ENCODE measurements around the gene CHTF18.
"Not testable (repeated sequence)": the region's sequence is repeated elsewhere in the genome, so short reads cannot be mapped to it uniquely, and the experiment has no call there.

The CHTF18 gene

DNA sequence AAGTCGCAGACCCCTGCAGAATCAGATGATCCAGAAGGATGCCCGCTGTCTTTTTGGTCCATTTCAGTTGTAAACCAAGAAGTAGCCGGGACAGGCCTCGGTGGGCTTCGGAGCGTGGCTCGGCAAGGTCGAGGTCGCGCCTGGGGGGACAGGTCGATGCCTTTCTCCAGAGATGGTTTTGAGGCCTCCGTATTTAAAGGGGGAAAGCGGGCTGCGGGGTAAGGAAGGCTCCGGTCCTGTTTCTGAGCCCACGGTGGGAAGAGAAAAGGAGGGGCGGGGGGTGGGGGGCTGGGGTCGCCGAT lies 19.6 kb downstream of the CHTF18 start:
- no peak for DNase-seq (ENCODE audit: low spot score)

- peak; percentile 80 for DNase-seq (ENCODE audit: low spot score)
Observed at GRCh38 chr16:813204-813915, 24.9 kb downstream of the CHTF18 start.

- DNase-seq (ENCODE audit: low spot score), result no peak
Observed at GRCh38 chr16:813916-814412, 25.5 kb downstream of the CHTF18 start.

- peak; percentile 74 for DNase-seq (ENCODE audit: low spot score)
Observed at GRCh38 chr16:814974-815373, 26.6 kb downstream of the CHTF18 start.

- no peak for DNase-seq (ENCODE audit: low spot score)
Observed at GRCh38 chr16:815861-816260, 27.4 kb downstream of the CHTF18 start.

GRCh38 chr16:817001-817906 lies 28.8 kb downstream of the CHTF18 start:
- no peak for DNase-seq (ENCODE audit: low spot score)

DNA sequence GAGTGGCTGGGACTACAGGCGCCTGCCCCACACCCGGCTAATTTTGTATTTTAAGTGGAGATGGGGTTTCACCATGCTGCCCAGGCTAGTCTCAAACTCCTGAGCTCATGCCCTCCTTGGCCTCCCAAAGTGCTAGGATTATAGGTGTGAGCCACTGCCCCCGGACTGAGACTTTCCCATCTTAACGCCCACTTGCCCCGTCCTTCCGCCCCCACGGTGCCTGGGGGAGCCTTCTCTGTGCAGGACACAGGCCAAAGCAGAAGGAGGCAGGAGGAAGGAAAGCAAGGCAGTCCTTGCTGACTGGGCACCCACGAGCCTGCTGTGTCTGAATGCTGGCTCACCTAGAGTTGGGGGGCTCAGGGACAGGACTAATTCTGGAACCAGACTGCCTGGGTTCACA lies 29.7 kb downstream of the CHTF18 start:
- DNase-seq (ENCODE audit: low spot score), result no peak

- no peak for DNase-seq (ENCODE audit: low spot score)
Observed at GRCh38 chr16:818592-818991, 30.2 kb downstream of the CHTF18 start.

DNA sequence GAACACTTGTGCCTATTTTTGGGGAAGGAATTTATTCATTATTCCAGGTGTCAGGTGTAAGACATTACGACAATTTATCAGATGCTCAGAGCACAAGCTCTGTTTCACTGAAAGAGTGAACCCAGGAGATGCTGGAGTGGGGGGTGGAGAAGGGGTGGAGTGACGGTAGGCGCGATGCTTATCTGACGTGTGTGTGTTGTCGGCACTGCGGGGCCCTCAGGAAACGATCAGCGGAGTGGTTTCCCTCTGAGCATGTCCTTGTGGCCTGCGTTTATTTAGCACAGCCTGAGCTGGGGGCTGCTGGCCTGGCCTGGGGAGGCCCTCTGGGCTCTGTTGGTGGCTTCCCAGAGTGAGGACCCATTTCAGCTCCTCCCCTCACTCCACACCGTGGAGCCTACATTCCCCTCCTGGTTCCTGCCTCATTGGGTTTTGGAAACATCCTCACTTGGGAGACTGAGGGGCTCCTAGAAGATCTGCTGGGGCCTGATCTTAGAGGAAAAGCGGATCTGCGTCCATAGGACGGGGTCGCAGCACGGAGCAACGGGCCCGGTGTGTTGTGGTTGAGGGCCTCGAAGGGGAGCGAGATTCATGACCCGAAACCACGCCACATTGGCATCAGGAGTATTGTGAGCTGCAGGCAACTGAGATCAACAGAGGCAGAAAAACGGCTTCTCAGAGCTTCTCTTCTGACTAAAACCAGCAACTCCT lies 31.1 kb downstream of the CHTF18 start:
- no peak for DNase-seq (ENCODE audit: low spot score)

- DNase-seq (ENCODE audit: low spot score), result not testable (repeated sequence)
Observed at GRCh38 chr16:820044-820408, 31.6 kb downstream of the CHTF18 start.

GRCh38 chr16:820748-821147 lies 32.3 kb downstream of the CHTF18 start:
- DNase-seq (ENCODE audit: low spot score), result no peak

GRCh38 chr16:821751-822150 lies 33.3 kb downstream of the CHTF18 start:
- no peak for DNase-seq (ENCODE audit: low spot score)

GRCh38 chr16:822174-822908 lies 33.9 kb downstream of the CHTF18 start:
- no peak for DNase-seq (ENCODE audit: low spot score)

DNA sequence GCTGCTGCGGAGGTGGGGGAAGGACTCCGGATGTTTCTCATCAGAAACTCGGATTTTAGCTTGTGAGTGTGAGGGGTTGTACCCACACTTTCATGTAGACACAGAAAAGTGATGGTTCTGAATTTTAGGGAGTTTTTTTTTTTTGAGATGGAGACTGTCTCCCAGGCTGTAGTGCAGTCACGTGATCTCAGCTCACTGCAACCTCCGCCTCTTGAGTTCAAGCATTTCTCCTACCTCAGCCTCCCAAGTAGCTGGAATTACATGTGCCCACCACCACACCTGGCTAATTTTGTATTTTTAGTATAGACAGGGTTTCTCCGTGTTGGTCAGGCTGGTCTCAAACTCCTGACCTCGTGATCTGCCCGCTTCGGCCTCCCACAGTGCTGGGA lies 34.5 kb downstream of the CHTF18 start:
- DNase-seq (ENCODE audit: low spot score), result no peak

- no peak for DNase-seq (ENCODE audit: low spot score)
Observed at GRCh38 chr16:824194-824593, 35.8 kb downstream of the CHTF18 start.

- no peak for DNase-seq (ENCODE audit: low spot score)
Observed at GRCh38 chr16:824601-825000, 36.2 kb downstream of the CHTF18 start.

GRCh38 chr16:825341-826061 lies 37.1 kb downstream of the CHTF18 start:
- DNase-seq (ENCODE audit: low spot score), result peak; percentile 60

GRCh38 chr16:827513-827912 lies 39.1 kb downstream of the CHTF18 start:
- DNase-seq (ENCODE audit: low spot score), result no peak

DNA sequence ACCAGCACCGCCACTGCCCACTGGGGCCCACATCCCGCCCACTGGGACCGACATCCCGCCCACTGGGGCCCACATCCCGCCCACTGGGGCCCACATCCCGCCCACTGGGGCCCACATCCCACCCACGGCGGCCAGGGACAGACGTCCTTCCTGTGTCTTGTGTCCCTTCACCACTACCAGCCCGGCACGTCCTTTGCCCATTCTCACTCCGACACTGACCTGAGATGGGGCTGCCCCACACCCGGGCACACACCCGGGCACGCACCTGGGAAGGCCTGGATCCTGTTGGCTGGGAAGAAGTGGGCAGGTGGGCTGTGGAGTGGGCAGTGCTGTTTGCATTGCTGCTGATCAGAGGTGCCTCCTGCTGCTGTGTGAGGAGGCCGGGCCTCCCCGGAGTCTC lies 40.5 kb downstream of the CHTF18 start:
- DNase-seq (ENCODE audit: low spot score), result no peak

GRCh38 chr16:830107-830870 lies 41.9 kb downstream of the CHTF18 start:
- DNase-seq (ENCODE audit: low spot score), result no peak
